Liver (tissue), 9 donors: ENCODE results near the gene HOXC6. TPM values are rescaled to one million over a fixed set of nuclear protein-coding genes. Genes with fewer than 3 reads are reported as not detected.

Source experiments
- DNase-seq: peaks from one replicate; pipeline ENCODE4 v3.0.0-alpha.2; 2017; ENCODE audit warnings: low spot score
- H3K27ac ChIP-seq, 2 donors: one replicate each; pipeline ENCODE4 v1.7.0; 2013; ENCODE audit warnings: inconsistent platforms in 2 of 2, low read length in 2 of 2, control low read depth in 1 of 2, low read depth in 1 of 2, mild to moderate bottlenecking in 1 of 2
- H3K27me3 ChIP-seq, 4 donors: one replicate each; pipeline versions ENCODE4 v1.6.1 to v1.7.0; 2013; ENCODE audit warnings: low read length in 3 of 4, inconsistent platforms in 1 of 4, mild to moderate bottlenecking in 1 of 4, moderate library complexity in 1 of 4; ENCODE audit not compliant: control insufficient read depth in 4 of 4, insufficient read depth in 4 of 4
- H3K36me3 ChIP-seq, 4 donors: one replicate each; pipeline versions ENCODE4 v1.6.1 to v1.7.0; 2013; ENCODE audit warnings: low read length in 3 of 4, mild to moderate bottlenecking in 3 of 4, low read depth in 1 of 4, moderate library complexity in 1 of 4; ENCODE audit not compliant: control insufficient read depth in 4 of 4, insufficient read depth in 3 of 4
- H3K4me1 ChIP-seq, 4 donors: one replicate each; pipeline versions ENCODE4 v1.6.1 to v1.7.0; 2013; ENCODE audit warnings: low read length in 3 of 4, mild to moderate bottlenecking in 3 of 4, moderate library complexity in 1 of 4; ENCODE audit not compliant: control insufficient read depth in 4 of 4, insufficient read depth in 4 of 4
- H3K4me3 ChIP-seq, 3 donors: one replicate each; pipeline versions ENCODE4 v1.6.1 to v1.7.0; 2013; ENCODE audit warnings: low read length in 3 of 3, control low read depth in 1 of 3, low read depth in 1 of 3, mild to moderate bottlenecking in 1 of 3
- H3K9ac ChIP-seq, 2 donors: one replicate each; pipeline ENCODE4 v1.7.0; 2013; ENCODE audit warnings: low read length in 2 of 2, mild to moderate bottlenecking in 2 of 2, moderate library complexity in 2 of 2, control low read depth in 1 of 2, low read depth in 1 of 2
- H3K9me3 ChIP-seq, 4 donors: one replicate each; pipeline versions ENCODE4 v1.6.1 to v1.7.0; 2013; ENCODE audit warnings: low read length in 3 of 4; ENCODE audit not compliant: control insufficient read depth in 4 of 4
- EGR1 ChIP-seq, 2 donors: IDR thresholded peaks; 2 replicates each; pipeline ENCODE4 v1.6.1; 2016 to 2018; ENCODE audit warnings: antibody characterized with exemption in 2 of 2, low read depth in 2 of 2
- FOXA1 ChIP-seq: IDR thresholded peaks from 2 replicates; pipeline ENCODE4 v1.6.1; 2016; ENCODE audit warnings: antibody characterized with exemption
- FOXA2 ChIP-seq: IDR thresholded peaks from 2 replicates; pipeline ENCODE4 v1.6.1; 2016; ENCODE audit warnings: antibody characterized with exemption
- GABPA ChIP-seq, 2 donors: IDR thresholded peaks in 1 of 2; conservative IDR thresholded peaks in 1 of 2; 2 replicates each; pipeline ENCODE4 v1.6.1; 2016; ENCODE audit warnings: antibody characterized with exemption in 2 of 2, mild to moderate bottlenecking in 1 of 2, moderate library complexity in 1 of 2
- HNF4A ChIP-seq, 2 donors: conservative IDR thresholded peaks; 2 replicates each; pipeline ENCODE4 v1.6.1; 2016; ENCODE audit warnings: antibody characterized with exemption in 2 of 2, mild to moderate bottlenecking in 2 of 2
- HNF4G ChIP-seq: IDR thresholded peaks from 2 replicates; pipeline ENCODE4 v1.6.1; 2016; ENCODE audit warnings: antibody characterized with exemption
- JUND ChIP-seq, 2 donors: IDR thresholded peaks; 2 replicates each; pipeline ENCODE4 v1.6.1; 2016; ENCODE audit warnings: antibody characterized with exemption in 2 of 2
- NR2F2 ChIP-seq: IDR thresholded peaks from 2 replicates; pipeline ENCODE4 v1.6.1; 2016; ENCODE audit warnings: antibody characterized with exemption
- RAD21 ChIP-seq, 2 donors: IDR thresholded peaks; 2 replicates each; pipeline ENCODE4 v1.6.1; 2016; ENCODE audit warnings: antibody characterized with exemption in 2 of 2, mild to moderate bottlenecking in 2 of 2
- RXRA ChIP-seq, 2 donors: IDR thresholded peaks; 2 replicates each; pipeline ENCODE4 v1.6.1; 2017 to 2018; ENCODE audit warnings: antibody characterized with exemption in 2 of 2, mild to moderate bottlenecking in 1 of 2
- SP1 ChIP-seq: IDR thresholded peaks from 2 replicates; pipeline ENCODE4 v1.6.1; 2018; ENCODE audit warnings: antibody characterized with exemption, mild to moderate bottlenecking
- TAF1 ChIP-seq: conservative IDR thresholded peaks from 2 replicates; pipeline ENCODE4 v1.6.1; 2016; ENCODE audit warnings: antibody characterized with exemption, mild to moderate bottlenecking
- YY1 ChIP-seq: IDR thresholded peaks from 2 replicates; pipeline ENCODE4 v1.6.1; 2016; ENCODE audit warnings: antibody characterized with exemption, mild to moderate bottlenecking
- WGBS: extraction: QIAGEN DNeasy Blood & Tissue Kit; methylation state at CpG from one replicate; pipeline ENCODE4 v1.1.7; 2013; 5-methylcytosine and 5-hydroxymethylcytosine counted together
- polyA plus RNA-seq, 2 donors: library from polyadenylated mRNA; stranded (reverse) in 1 of 2; unstranded in 1 of 2; fragments of 200-250 nt in 1 of 2; fragments of >200 nt in 1 of 2; fragmentation: Nextera tagmentation in 1 of 2; extraction: Ambion mirVana in 1 of 2; gene quantifications; one replicate each; pipeline versions ENCODE4 v1.2.1 to v1.2.3, GENCODE V29; 2013 to 2015
- total RNA-seq, 2 donors: library from RNA; depleted of rRNA; stranded (reverse); fragments of >200 nt; gene quantifications; one replicate each; pipeline ENCODE4 v1.2.3, GENCODE V29; 2014
- TF ChIP-seq, protein P1 (sequence below): fragments of 150-350 bp; IDR thresholded peaks from 2 replicates; pipeline ENCODE4 v1.5.1; 2017; ENCODE audit warnings: improper control_type of control experiment, low read depth, low read length; ENCODE audit not compliant: missing input control
- TF ChIP-seq, protein P2 (sequence below): IDR thresholded peaks from 2 replicates; pipeline ENCODE4 v1.6.1; 2016; ENCODE audit warnings: antibody characterized with exemption
- TF ChIP-seq, protein P3 (sequence below): IDR thresholded peaks from 2 replicates; pipeline ENCODE4 v1.6.1; 2016; ENCODE audit warnings: antibody characterized with exemption
- TF ChIP-seq, protein P4 (sequence below): IDR thresholded peaks from 2 replicates; pipeline ENCODE4 v1.6.1; 2016; ENCODE audit warnings: antibody characterized with exemption, mild to moderate bottlenecking
- TF ChIP-seq, protein P5 (sequence below): IDR thresholded peaks from 2 replicates; pipeline ENCODE4 v1.6.1; 2016; ENCODE audit warnings: antibody characterized with exemption
- donor health status: healthy.
- donor health status: healthy.
- donor health status: healthy.
- donor health status: healthy.
- donor health status: healthy.

Gene HOXC6
- total and polyA plus RNA-seq, 4 donors, result 0.33 TPM; not detected in 3

DNA sequence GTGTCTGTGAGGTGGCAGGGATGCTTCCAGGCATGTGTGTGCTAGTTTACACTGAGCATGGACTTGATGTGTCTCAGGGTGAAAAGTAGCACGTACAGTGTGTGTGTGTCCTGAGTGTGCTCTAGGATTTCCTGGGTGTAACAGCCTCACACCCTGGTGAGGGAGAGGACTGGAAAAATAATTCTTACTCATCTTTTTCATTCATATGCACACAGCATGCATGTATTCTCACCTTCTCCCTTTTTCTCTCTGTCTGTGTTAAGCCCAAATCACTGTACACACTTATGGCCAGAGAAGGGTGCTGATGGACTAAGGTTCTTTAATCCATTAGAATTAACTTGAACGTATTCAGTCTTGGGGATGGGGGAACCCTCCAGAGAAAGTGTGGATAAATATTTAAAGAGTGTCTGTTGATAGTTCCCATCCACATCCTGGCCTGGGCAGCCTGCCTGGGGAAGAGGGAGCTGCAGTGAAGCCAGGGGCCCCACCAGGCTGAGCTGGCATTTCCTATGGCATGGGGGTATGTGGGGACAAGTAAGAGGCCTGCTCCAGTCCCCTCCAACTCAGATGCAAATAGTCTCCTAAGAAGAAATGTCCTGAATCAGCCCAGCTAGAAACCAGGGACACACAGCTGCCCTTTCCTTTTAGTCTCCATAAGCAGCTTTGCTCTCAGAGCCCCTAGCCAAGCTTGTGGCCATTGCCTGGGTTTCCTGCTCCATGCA is 20.5 kb upstream of the HOXC6 start:
- peaks cover 0 to 49% (median 15%) of the 10 kb centered on the region in 4 donors for H3K27me3 ChIP-seq
- peaks cover 0 to 15% (median 9%) of the 10 kb centered on the region in 4 donors for H3K4me1 ChIP-seq
- no peak overlapping the region for H3K9ac ChIP-seq
- H3K9me3 ChIP-seq, result no peaks in the 10 kb centered on the region
- no peak for DNase-seq
- H3K27ac ChIP-seq, result no peak overlapping the region
- 33% methylated on average over 2 of the region's 2 CpGs for WGBS
- TF ChIP-seq YY1 (no peak), FOXA1 (no peak), GABPA (IDR thresholded peaks at IDR 0.05 in 1 of 2, conservative IDR thresholded peaks at IDR 0.05 in 1 of 2) (no peak), SP1 (no peak), HNF4A (conservative IDR thresholded peaks at IDR 0.05) (no peak), TAF1 (no peak), FOXA2 (no peak), RXRA (IDR thresholded peaks at IDR 0.05) (no peak), JUND (IDR thresholded peaks at IDR 0.05) (no peak), HNF4G (no peak), EGR1 (IDR thresholded peaks at IDR 0.05; ENCODE audit: low read depth in 2 of 2) (no peak), RAD21 (IDR thresholded peaks at IDR 0.05) (no peak), NR2F2 (no peak)
- TF ChIP-seq, protein P1, sequence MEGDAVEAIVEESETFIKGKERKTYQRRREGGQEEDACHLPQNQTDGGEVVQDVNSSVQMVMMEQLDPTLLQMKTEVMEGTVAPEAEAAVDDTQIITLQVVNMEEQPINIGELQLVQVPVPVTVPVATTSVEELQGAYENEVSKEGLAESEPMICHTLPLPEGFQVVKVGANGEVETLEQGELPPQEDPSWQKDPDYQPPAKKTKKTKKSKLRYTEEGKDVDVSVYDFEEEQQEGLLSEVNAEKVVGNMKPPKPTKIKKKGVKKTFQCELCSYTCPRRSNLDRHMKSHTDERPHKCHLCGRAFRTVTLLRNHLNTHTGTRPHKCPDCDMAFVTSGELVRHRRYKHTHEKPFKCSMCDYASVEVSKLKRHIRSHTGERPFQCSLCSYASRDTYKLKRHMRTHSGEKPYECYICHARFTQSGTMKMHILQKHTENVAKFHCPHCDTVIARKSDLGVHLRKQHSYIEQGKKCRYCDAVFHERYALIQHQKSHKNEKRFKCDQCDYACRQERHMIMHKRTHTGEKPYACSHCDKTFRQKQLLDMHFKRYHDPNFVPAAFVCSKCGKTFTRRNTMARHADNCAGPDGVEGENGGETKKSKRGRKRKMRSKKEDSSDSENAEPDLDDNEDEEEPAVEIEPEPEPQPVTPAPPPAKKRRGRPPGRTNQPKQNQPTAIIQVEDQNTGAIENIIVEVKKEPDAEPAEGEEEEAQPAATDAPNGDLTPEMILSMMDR, result no peak
- TF ChIP-seq, protein P2, sequence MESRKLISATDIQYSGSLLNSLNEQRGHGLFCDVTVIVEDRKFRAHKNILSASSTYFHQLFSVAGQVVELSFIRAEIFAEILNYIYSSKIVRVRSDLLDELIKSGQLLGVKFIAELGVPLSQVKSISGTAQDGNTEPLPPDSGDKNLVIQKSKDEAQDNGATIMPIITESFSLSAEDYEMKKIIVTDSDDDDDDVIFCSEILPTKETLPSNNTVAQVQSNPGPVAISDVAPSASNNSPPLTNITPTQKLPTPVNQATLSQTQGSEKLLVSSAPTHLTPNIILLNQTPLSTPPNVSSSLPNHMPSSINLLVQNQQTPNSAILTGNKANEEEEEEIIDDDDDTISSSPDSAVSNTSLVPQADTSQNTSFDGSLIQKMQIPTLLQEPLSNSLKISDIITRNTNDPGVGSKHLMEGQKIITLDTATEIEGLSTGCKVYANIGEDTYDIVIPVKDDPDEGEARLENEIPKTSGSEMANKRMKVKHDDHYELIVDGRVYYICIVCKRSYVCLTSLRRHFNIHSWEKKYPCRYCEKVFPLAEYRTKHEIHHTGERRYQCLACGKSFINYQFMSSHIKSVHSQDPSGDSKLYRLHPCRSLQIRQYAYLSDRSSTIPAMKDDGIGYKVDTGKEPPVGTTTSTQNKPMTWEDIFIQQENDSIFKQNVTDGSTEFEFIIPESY, result no peak
- TF ChIP-seq, protein P3, sequence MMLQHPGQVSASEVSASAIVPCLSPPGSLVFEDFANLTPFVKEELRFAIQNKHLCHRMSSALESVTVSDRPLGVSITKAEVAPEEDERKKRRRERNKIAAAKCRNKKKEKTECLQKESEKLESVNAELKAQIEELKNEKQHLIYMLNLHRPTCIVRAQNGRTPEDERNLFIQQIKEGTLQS, result no peak
- TF ChIP-seq, protein P4, sequence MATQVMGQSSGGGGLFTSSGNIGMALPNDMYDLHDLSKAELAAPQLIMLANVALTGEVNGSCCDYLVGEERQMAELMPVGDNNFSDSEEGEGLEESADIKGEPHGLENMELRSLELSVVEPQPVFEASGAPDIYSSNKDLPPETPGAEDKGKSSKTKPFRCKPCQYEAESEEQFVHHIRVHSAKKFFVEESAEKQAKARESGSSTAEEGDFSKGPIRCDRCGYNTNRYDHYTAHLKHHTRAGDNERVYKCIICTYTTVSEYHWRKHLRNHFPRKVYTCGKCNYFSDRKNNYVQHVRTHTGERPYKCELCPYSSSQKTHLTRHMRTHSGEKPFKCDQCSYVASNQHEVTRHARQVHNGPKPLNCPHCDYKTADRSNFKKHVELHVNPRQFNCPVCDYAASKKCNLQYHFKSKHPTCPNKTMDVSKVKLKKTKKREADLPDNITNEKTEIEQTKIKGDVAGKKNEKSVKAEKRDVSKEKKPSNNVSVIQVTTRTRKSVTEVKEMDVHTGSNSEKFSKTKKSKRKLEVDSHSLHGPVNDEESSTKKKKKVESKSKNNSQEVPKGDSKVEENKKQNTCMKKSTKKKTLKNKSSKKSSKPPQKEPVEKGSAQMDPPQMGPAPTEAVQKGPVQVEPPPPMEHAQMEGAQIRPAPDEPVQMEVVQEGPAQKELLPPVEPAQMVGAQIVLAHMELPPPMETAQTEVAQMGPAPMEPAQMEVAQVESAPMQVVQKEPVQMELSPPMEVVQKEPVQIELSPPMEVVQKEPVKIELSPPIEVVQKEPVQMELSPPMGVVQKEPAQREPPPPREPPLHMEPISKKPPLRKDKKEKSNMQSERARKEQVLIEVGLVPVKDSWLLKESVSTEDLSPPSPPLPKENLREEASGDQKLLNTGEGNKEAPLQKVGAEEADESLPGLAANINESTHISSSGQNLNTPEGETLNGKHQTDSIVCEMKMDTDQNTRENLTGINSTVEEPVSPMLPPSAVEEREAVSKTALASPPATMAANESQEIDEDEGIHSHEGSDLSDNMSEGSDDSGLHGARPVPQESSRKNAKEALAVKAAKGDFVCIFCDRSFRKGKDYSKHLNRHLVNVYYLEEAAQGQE, result no peak
- TF ChIP-seq, protein P5, sequence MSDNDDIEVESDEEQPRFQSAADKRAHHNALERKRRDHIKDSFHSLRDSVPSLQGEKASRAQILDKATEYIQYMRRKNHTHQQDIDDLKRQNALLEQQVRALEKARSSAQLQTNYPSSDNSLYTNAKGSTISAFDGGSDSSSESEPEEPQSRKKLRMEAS, result no peak
- H3K4me3 ChIP-seq, result no peak overlapping the region
- H3K36me3 ChIP-seq, result no peaks in the 10 kb centered on the region
